ENCODE results near the gene ARHGAP42.

DNA sequence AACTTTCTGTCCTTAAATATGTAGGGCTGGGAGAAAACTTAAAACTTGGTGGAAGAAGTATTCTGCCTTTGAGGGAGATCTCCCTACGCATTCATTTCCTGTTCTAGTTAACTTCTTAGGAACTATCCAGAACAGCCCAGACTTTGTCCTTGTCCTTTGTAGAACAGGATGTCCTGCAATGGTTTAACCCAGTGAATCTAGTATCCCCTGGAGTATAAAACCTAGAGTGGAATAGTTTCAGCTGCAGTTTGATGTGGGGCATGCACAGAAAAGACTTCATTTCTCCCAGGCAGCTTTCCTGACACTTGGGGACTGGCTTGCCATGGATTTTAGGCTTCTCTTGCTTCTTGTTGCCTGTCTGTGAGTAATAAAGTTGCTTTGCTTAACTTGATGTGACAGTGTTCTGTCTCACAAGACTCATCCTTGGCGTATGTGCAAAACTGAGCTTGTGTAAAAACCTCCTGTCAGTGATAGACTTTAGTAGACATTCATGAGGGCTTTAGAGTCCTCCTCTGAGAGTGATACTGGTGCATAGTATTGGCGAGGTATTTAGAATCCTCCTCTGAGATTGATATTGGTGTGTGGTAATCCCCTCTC lies 28.2 kb downstream of the ARHGAP42 start:
- TF ChIP-seq, protein P1, sequence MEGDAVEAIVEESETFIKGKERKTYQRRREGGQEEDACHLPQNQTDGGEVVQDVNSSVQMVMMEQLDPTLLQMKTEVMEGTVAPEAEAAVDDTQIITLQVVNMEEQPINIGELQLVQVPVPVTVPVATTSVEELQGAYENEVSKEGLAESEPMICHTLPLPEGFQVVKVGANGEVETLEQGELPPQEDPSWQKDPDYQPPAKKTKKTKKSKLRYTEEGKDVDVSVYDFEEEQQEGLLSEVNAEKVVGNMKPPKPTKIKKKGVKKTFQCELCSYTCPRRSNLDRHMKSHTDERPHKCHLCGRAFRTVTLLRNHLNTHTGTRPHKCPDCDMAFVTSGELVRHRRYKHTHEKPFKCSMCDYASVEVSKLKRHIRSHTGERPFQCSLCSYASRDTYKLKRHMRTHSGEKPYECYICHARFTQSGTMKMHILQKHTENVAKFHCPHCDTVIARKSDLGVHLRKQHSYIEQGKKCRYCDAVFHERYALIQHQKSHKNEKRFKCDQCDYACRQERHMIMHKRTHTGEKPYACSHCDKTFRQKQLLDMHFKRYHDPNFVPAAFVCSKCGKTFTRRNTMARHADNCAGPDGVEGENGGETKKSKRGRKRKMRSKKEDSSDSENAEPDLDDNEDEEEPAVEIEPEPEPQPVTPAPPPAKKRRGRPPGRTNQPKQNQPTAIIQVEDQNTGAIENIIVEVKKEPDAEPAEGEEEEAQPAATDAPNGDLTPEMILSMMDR (IDR thresholded peaks at IDR 0.05) = no peak
- TF ChIP-seq POLR2A (IDR thresholded peaks at IDR 0.05) = no peak

Data from adrenal gland (tissue), 5 donors.